K562 (cell line): ENCODE results near the gene MYH11. TPM values are rescaled to one million over a fixed set of nuclear protein-coding genes. Genes with fewer than 3 reads are reported as not detected.
A peak's percentile ranks its signal among the peaks of the same experiment; 100 is the strongest.

ENCODE experiments used
- ATAC-seq: fragments of 200-7000 bp; cut with Tn5 transposase; 3 replicates; pipeline ENCODE4 v1.9.1; 2020; ENCODE audit warnings: moderate library complexity
- BruUV-seq: library from RNA; stranded (reverse); fragments of 400-500 nt; replicated peaks from 2 replicates; lab custom pipeline; 2021; lab: Mats Ljungman, UMichigan
- CTCF ChIA-PET: fragments of 300-600 bp; formaldehyde crosslinking; extraction: SDS; loops from one replicate; lab custom pipeline; 2021; ENCODE audit warnings: low intra/inter-chr PET ratio; lab: Yijun Ruan, JAX
- POLR2A ChIA-PET: fragments of 300-600, 350-650 bp; sonication (Branson Sonifier 250); formaldehyde crosslinking; extraction: SDS; loops from one replicate; lab custom pipeline; 2021; ENCODE audit warnings: antibody characterized with exemption, inconsistent platforms; lab: Yijun Ruan, JAX
- DNase-seq, 4 experiments: peaks; one replicate each; pipeline versions ENCODE4 v3.0.0 to v3.0.0-alpha.2; 2011 to 2018; ENCODE audit warnings: low spot score in 3 of 4, mixed read lengths in 3 of 4; ENCODE audit errors: extremely low read depth in 1 of 4
- FAIRE-seq: peaks from 2 replicates; lab custom pipeline; 2011; peaks lifted over from hg19 to GRCh38; lab: Jason Lieb, UNC
- H2AFZ ChIP-seq: 2 replicates; pipeline ENCODE4 v1.6.0; 2011; ENCODE audit warnings: low read depth, low read length, control low read depth, inconsistent platforms
- H3K27ac ChIP-seq: fragments of 200-600 bp; 3 replicates; pipeline ENCODE4 v1.8.0; 2011; ENCODE audit warnings: low read depth, mild to moderate bottlenecking, control low read depth, inconsistent platforms, low read length, moderate library complexity, mixed read lengths; ENCODE audit errors: extremely low read depth
- H3K27me3 ChIP-seq, 2 experiments: fragments of 300-600 bp in 1 of 2; 2 replicates in 1 of 2; 3 replicates in 1 of 2; pipeline versions ENCODE4 v1.6.0 to v1.8.0; 2011; ENCODE audit warnings: inconsistent platforms in 2 of 2, low read length in 2 of 2, mild to moderate bottlenecking in 1 of 2, mixed read lengths in 1 of 2, moderate library complexity in 1 of 2; ENCODE audit not compliant: control insufficient read depth in 2 of 2, insufficient read depth in 2 of 2
- H3K36me3 ChIP-seq: fragments of 300-600 bp; 3 replicates; pipeline ENCODE4 v1.8.0; 2011; ENCODE audit warnings: mild to moderate bottlenecking, low read length, inconsistent platforms; ENCODE audit not compliant: control insufficient read depth, insufficient read depth
- H3K4me1 ChIP-seq, 2 experiments: fragments of 200-600 bp in 1 of 2; replicated peaks in 1 of 2; 2 replicates in 1 of 2; 3 replicates in 1 of 2; pipeline versions ENCODE4 v1.5.1 to v1.8.0; 2011; ENCODE audit warnings: inconsistent platforms in 2 of 2, low read length in 2 of 2, mild to moderate bottlenecking in 1 of 2, mixed read lengths in 1 of 2, moderate library complexity in 1 of 2; ENCODE audit not compliant: control insufficient read depth in 2 of 2, insufficient read depth in 2 of 2
- H3K4me2 ChIP-seq: 2 replicates; pipeline ENCODE4 v1.6.1; 2011; ENCODE audit warnings: low read length, control low read depth, inconsistent platforms, mixed read lengths; ENCODE audit not compliant: insufficient read depth
- H3K4me3 ChIP-seq: fragments of 200-600 bp; sonication (generic), shearing (Covaris generic); 2 replicates; pipeline ENCODE4 v1.5.1; 2016; ENCODE audit warnings: control low read depth, inconsistent platforms
- H3K79me2 ChIP-seq: fragments of 200-600 bp; 3 replicates; pipeline ENCODE4 v1.8.0; 2011; ENCODE audit warnings: low read length, inconsistent platforms; ENCODE audit not compliant: control insufficient read depth, insufficient read depth
- H3K9ac ChIP-seq, 2 experiments: 2 replicates each; pipeline versions ENCODE4 v1.6.0 to v1.6.1; 2011; ENCODE audit warnings: low read depth in 2 of 2, low read length in 2 of 2, control low read depth in 1 of 2, inconsistent platforms in 1 of 2, mild to moderate bottlenecking in 1 of 2, mixed read lengths in 1 of 2; ENCODE audit not compliant: insufficient read depth in 1 of 2
- H3K9me1 ChIP-seq: one replicate; pipeline ENCODE4 v1.6.0; 2011; ENCODE audit warnings: inconsistent platforms, mild to moderate bottlenecking, low read length, moderate library complexity; ENCODE audit not compliant: control insufficient read depth, insufficient read depth
- H3K9me3 ChIP-seq: replicated peaks from 2 replicates; pipeline ENCODE4 v1.5.1; 2011; ENCODE audit warnings: low read depth, low read length, inconsistent platforms; ENCODE audit not compliant: control insufficient read depth, insufficient read depth
- H4K20me1 ChIP-seq: replicated peaks from 2 replicates; pipeline ENCODE4 v1.6.1; 2011; ENCODE audit warnings: low read length, inconsistent platforms, mixed read lengths; ENCODE audit not compliant: control insufficient read depth, insufficient read depth
- PPARD ChIP-seq: fragments of 250-450 bp; sonication (Bioruptor Pico); IDR thresholded peaks from 2 replicates; pipeline ENCODE4 v1.8.0; 2022; ENCODE audit warnings: inconsistent platforms, mild to moderate bottlenecking, moderate library complexity
- USF1 ChIP-seq: sonication (generic); formaldehyde crosslinking; IDR thresholded peaks from 2 replicates; pipeline ENCODE4 v1.9.0; 2022; ENCODE audit warnings: mild to moderate bottlenecking, missing genetic modification reagents
- ZBTB40 ChIP-seq, 2 experiments: fragments of 450-650 bp in 1 of 2; sonication (generic) in 1 of 2; formaldehyde crosslinking in 1 of 2; IDR thresholded peaks; 2 replicates each; pipeline versions ENCODE4 v1.7.1 to v1.9.0; 2016 to 2022; ENCODE audit warnings: inconsistent platforms in 1 of 2, mild to moderate bottlenecking in 1 of 2, missing genetic modification reagents in 1 of 2
- ZKSCAN1 ChIP-seq: fragments of 150-350 bp; IDR thresholded peaks from 2 replicates; pipeline ENCODE4 v1.6.1; 2016; ENCODE audit warnings: low read depth, low read length
- ZNF449 ChIP-seq: fragments of 250-450 bp; sonication (Bioruptor Pico); IDR thresholded peaks from 2 replicates; pipeline ENCODE4 v1.8.0; 2022; ENCODE audit warnings: moderate library complexity, mild to moderate bottlenecking, inconsistent platforms
- WGBS: fragments of 100-300 bp; shearing (Covaris generic); methylation state at CpG from one replicate; pipeline ENCODE4 v1.1.6; 2016; ENCODE audit warnings: low coverage, mixed read lengths; ENCODE audit not compliant: insufficient coverage; ENCODE audit errors: missing lambda C conversion rate; 5-methylcytosine and 5-hydroxymethylcytosine counted together
- in situ Hi-C: fragments of 300-500 bp; cut with MboI; formaldehyde crosslinking; loops from 4 replicates; pipeline ENCODE4 v1.15.0; 2018; ENCODE audit warnings: inconsistent platforms, mixed read lengths
- intact Hi-C: fragments of 100-400 bp; cut with micrococcal nuclease; formaldehyde crosslinking; loops from 2 replicates; pipeline ENCODE4 v1.14.2; 2022
- polyA plus RNA-seq, 8 experiments: library from polyadenylated mRNA; depleted of rRNA in 4 of 8; stranded (reverse) in 5 of 8; unstranded in 3 of 8; fragments of >200 nt; fragmentation: Nextera tagmentation in 2 of 8; fragmentation: Illumina TruSeq in 1 of 8; extraction: Ambion mirVana in 2 of 8; extraction: Trizol in 1 of 8; gene quantifications; 2 replicates each; pipeline versions ENCODE4 v1.2.1 to v1.2.3, GENCODE V29; 2011 to 2014; ENCODE audit warnings: inconsistent platforms in 1 of 8, missing spikeins in 1 of 8
- total RNA-seq, 7 experiments: library from RNA; depleted of rRNA in 6 of 7; stranded (reverse); fragments of >200 nt in 6 of 7; fragmentation: Illumina TruSeq in 2 of 7; extraction: Trizol in 2 of 7; gene quantifications; 2 replicates each; pipeline versions ENCODE4 v1.2.1 to v1.2.3, GENCODE V29; 2011 to 2021; ENCODE audit warnings: low replicate concordance in 1 of 7

MYH11 gene
- total and polyA plus RNA-seq, 9 of the 15 experiments (the other 6 are each of a cell fraction or from before 2014, with no cell fraction given) = 0.05 to 0.47 (median 0.08) TPM; not detected in 5

- Histone ChIP-seq H3K4me1 (peaks cover 0 to 8% of the 10 kb centered on the region in 2 experiments; a peak in 2 of 5 replicates), H3K27ac (no peak overlapping the region), H4K20me1 (no peaks in the 10 kb centered on the region), H3K27me3 (peaks cover 18 to 39% of the 10 kb centered on the region in 2 experiments), H3K79me2 (no peaks in the 10 kb centered on the region), H3K4me3 (no peak overlapping the region), H3K9me3 (no peaks in the 10 kb centered on the region), H2AFZ (no peak overlapping the region), H3K9ac (no peak overlapping the region), H3K36me3 (no peaks in the 10 kb centered on the region), H3K4me2 (no peak overlapping the region), H3K9me1 (no peaks in the 10 kb centered on the region)
- ChIA-PET CTCF (no interaction called here), POLR2A (interaction anchor here (1.3 kb wide), 1 partner anchor 16 kb away, joined by 5 read pairs; no protein-coding TSS in a partner anchor)
- 11% methylated on average over 8 of the region's 8 CpGs for WGBS
- DNase-seq (no peak), ATAC-seq (no peak), FAIRE-seq (no peak)
- in situ Hi-C loops = no loop called here
- intact Hi-C loops = no loop called here
- no TSS peak for BruUV-seq
- TF ChIP-seq ZKSCAN1 (no peak), ZBTB40 (IDR thresholded peaks at IDR 0.05) (peak; percentile 88), ZBTB40 (CRISPR knock-in tag; IDR thresholded peaks at IDR 0.05) (peak; percentile 77), USF1 (CRISPR knock-in tag) (no peak), ZNF449 (no peak), PPARD (CRISPR knock-in tag) (no peak)
Observed at GRCh38 chr16:15754821-15755534, 101.8 kb downstream of the MYH11 start.
